OCI-LY1 (cell line): ENCODE data around the gene RPS21.

Source experiments
- H2AFZ ChIP-seq: fragments of 200-600 bp; sonication (generic), shearing (Covaris generic); 2 replicates; pipeline ENCODE4 v1.6.0; 2014; ENCODE audit warnings: antibody characterized with exemption, mild to moderate bottlenecking, low read length
- H3F3A ChIP-seq: fragments of 200-600 bp; sonication (generic), shearing (Covaris generic); 2 replicates; pipeline ENCODE4 v1.6.0; 2014; ENCODE audit warnings: mild to moderate bottlenecking, antibody characterized with exemption, low read length, moderate library complexity; ENCODE audit not compliant: insufficient read depth
- H3K27ac ChIP-seq: fragments of 200-600 bp; sonication (generic); 2 replicates; pipeline ENCODE4 v1.5.1; 2014; ENCODE audit warnings: low read length, mixed run types, mild to moderate bottlenecking, low read depth; ENCODE audit not compliant: poor library complexity, severe bottlenecking
- H3K27me3 ChIP-seq: fragments of 200-600 bp; sonication (generic); 2 replicates; pipeline ENCODE4 v1.6.0; 2014; ENCODE audit warnings: antibody characterized with exemption, mild to moderate bottlenecking, low read length, moderate library complexity; ENCODE audit not compliant: insufficient read depth
- H3K36me3 ChIP-seq: fragments of 200-600 bp; sonication (generic); 2 replicates; pipeline ENCODE4 v1.6.1; 2014; ENCODE audit warnings: mild to moderate bottlenecking, antibody characterized with exemption, low read length, moderate library complexity, mixed read lengths; ENCODE audit not compliant: insufficient read depth
- H3K4me1 ChIP-seq: fragments of 200-600 bp; sonication (generic); 2 replicates; pipeline ENCODE4 v1.5.1; 2014; ENCODE audit warnings: mild to moderate bottlenecking, low read length, moderate library complexity; ENCODE audit not compliant: insufficient read depth, severe bottlenecking
- H3K4me2 ChIP-seq: fragments of 200-600 bp; sonication (generic), shearing (Covaris generic); 2 replicates; pipeline ENCODE4 v1.6.1; 2014; ENCODE audit warnings: low read length
- H3K4me3 ChIP-seq: fragments of 200-600 bp; sonication (generic); 2 replicates; pipeline ENCODE4 v1.5.1; 2014; ENCODE audit warnings: low read length, low read depth, mild to moderate bottlenecking, mixed read lengths; ENCODE audit not compliant: poor library complexity, severe bottlenecking
- H3K79me2 ChIP-seq: fragments of 200-600 bp; shearing (Covaris generic); 2 replicates; pipeline ENCODE4 v1.6.1; 2016; ENCODE audit warnings: mixed run types, low read length, mixed read lengths; ENCODE audit not compliant: insufficient read depth
- H3K9ac ChIP-seq: fragments of 200-600 bp; sonication (generic), shearing (Covaris generic); 2 replicates; pipeline ENCODE4 v1.6.1; 2014; ENCODE audit warnings: mild to moderate bottlenecking, low read length, mixed read lengths
- H3K9me2 ChIP-seq: fragments of 200-600 bp; sonication (generic), shearing (Covaris generic); 2 replicates; pipeline ENCODE4 v1.6.1; 2014; ENCODE audit warnings: low read depth, mild to moderate bottlenecking, low read length, mixed read lengths
- H3K9me3 ChIP-seq: fragments of 200-600 bp; shearing (Covaris generic); 2 replicates; pipeline ENCODE4 v1.6.1; 2014; ENCODE audit warnings: low read length, mixed read lengths
- H4K20me1 ChIP-seq: fragments of 200-600 bp; sonication (generic), shearing (Covaris generic); 2 replicates; pipeline ENCODE4 v1.6.0; 2016; ENCODE audit warnings: mild to moderate bottlenecking, low read length; ENCODE audit not compliant: insufficient read depth
- CTCF ChIP-seq: fragments of 200-600 bp; sonication (generic), shearing (Covaris generic); IDR thresholded peaks from 2 replicates; pipeline ENCODE4 v1.5.1; 2017; ENCODE audit warnings: mild to moderate bottlenecking, antibody characterized with exemption, low read length, moderate library complexity, mixed read lengths
- EZH2 ChIP-seq: fragments of 200-600 bp; sonication (generic), shearing (Covaris generic); IDR thresholded peaks from 2 replicates; pipeline ENCODE4 v1.8.0; 2017; ENCODE audit warnings: borderline replicate concordance, mixed run types, mild to moderate bottlenecking, antibody characterized with exemption, low read length, moderate library complexity, mixed read lengths

Gene RPS21

GRCh38 chr20:62347151-62347404 is 39.8 kb upstream of the RPS21 start:
- Histone ChIP-seq H3K9me2 (no peaks in the 10 kb centered on the region), H3K4me1 (peaks cover 16% of the 10 kb centered on the region), H3K27me3 (no peaks in the 10 kb centered on the region; the same call in 1 of the 2 replicates), H2AFZ (no peak overlapping the region), H4K20me1 (no peaks in the 10 kb centered on the region), H3K9me3 (no peaks in the 10 kb centered on the region), H3K27ac (no peak overlapping the region), H3K4me3 (no peak overlapping the region), H3K4me2 (no peak overlapping the region), H3K79me2 (no peaks in the 10 kb centered on the region), H3K36me3 (no peaks in the 10 kb centered on the region; the same call in 1 of the 2 replicates), H3F3A (no peaks in the 10 kb centered on the region), H3K9ac (no peak overlapping the region)
- TF ChIP-seq CTCF (no peak), EZH2 (no peak)

- no peaks in the 10 kb centered on the region; the same call in 1 of the 2 replicates for H3K36me3 ChIP-seq
Measured at GRCh38 chr20:62347445-62347844, 39.5 kb upstream of the RPS21 start.

GRCh38 chr20:62348604-62349003 is 38.3 kb upstream of the RPS21 start:
- no peaks in the 10 kb centered on the region; the same call in 1 of the 2 replicates for H3K27me3 ChIP-seq
- no peaks in the 10 kb centered on the region for H3K79me2 ChIP-seq
- TF ChIP-seq CTCF (no peak), EZH2 (no peak)
- H3K36me3 ChIP-seq = no peaks in the 10 kb centered on the region; the same call in 1 of the 2 replicates
- no peak overlapping the region for H2AFZ ChIP-seq
- H3K9me2 ChIP-seq = no peaks in the 10 kb centered on the region
- no peaks in the 10 kb centered on the region for H3K9me3 ChIP-seq
- H3F3A ChIP-seq = no peaks in the 10 kb centered on the region
- H3K27ac ChIP-seq = no peak overlapping the region
- no peaks in the 10 kb centered on the region for H4K20me1 ChIP-seq
- H3K4me3 ChIP-seq = no peak overlapping the region
- peaks cover 7% of the 10 kb centered on the region for H3K4me1 ChIP-seq
- H3K4me2 ChIP-seq = no peak overlapping the region
- no peak overlapping the region for H3K9ac ChIP-seq

More at GRCh38 chr20:62347445-62347844, 39.5 kb upstream of the RPS21 start:
- Histone ChIP-seq H2AFZ (no peak overlapping the region), H3K27me3 (no peaks in the 10 kb centered on the region; the same call in 1 of the 2 replicates), H3K79me2 (no peaks in the 10 kb centered on the region), H3K4me3 (no peak overlapping the region), H3K27ac (no peak overlapping the region), H3K9me3 (no peaks in the 10 kb centered on the region), H3K4me2 (no peak overlapping the region), H4K20me1 (no peaks in the 10 kb centered on the region), H3K4me1 (peaks cover 16% of the 10 kb centered on the region), H3K9me2 (no peaks in the 10 kb centered on the region), H3K9ac (no peak overlapping the region), H3F3A (no peaks in the 10 kb centered on the region)
- TF ChIP-seq CTCF (no peak), EZH2 (no peak)
